ENCODE measurements around the gene EPHA5. TPM values are rescaled to one million over a fixed set of nuclear protein-coding genes. Genes with fewer than 3 reads are reported as not detected.

Gene EPHA5
- total RNA-seq (2021) (not detected in 2 replicates), Bru-seq, nascent RNA (percentile 5 among the genes with signal in this experiment), BruChase-seq, experiment 1, labeled RNA remaining after a 2-hour chase (percentile 3 among the genes with signal in this experiment), BruChase-seq, experiment 2, labeled RNA remaining after a 6-hour chase (percentile 2 among the genes with signal in this experiment)
- long read RNA-seq = 0 reads

DNA sequence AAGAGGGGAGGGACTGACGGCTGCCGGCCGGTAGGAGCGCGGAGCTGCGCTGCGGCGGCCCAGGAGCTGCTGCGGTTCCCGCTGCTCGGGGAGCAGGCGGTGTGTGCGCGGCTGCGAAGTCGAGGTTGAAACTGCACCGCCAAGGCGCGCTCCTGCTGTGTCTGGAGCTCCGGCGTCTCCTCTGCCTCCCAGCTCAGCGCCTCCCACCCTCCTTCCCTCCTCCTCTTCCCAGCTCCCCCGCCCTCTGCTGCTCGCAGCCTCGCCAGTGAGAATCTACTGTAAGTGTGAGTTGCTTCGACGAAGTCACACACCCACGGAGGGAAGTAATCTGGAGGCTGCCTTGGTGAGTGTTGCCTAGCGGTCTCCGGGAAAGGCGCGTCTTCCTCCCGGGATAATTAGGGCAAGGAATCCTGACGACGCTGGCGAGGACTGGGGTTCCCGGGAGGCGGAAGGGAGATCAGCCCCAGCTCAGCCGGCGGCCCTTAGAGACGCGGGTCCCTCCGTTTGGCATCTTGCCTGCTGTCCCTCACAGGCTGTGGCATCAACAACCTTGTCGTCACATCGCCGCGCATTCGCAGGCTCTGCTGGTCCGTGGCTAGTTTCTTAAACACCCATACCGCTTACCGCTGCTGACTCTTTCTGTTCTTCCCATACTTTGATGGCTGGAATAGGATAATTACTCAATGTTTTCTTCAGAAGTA is at the start of gene EPHA5:
EPHA5 (minus strand) TSS at position 159 of the 701 bp plus-strand sequence. CDS start 747 bp downstream, outside the sequence.
- Histone ChIP-seq H2AFZ (peak within 1 kb of the TSS; percentile 58; the same call in 1 of the 2 replicates), H3K4me2 (peak within 1 kb of the TSS; percentile 69)

DNA sequence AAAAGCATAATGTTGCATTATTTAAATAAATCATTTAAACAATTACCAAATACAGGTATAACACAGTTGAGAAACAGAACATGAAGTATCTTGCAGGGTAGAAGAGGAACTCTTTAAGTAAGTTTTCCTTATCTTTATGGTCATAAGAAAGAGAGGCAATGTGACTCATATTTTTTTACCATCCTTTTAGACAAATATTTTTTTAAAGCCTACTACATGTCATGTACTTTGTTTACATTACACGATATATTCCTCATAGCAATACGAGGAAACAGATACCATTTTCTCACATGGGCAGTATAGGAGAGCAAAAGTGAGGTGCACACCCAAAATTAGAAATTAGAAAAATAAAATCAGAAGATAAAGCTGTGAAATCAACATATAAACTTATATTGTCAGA is 49.3 kb upstream of the EPHA5 start:
- no peak overlapping the region for H3K4me2 ChIP-seq
- no peaks in the 10 kb centered on the region for H3K4me1 ChIP-seq (replicated peaks; ENCODE audit: insufficient read depth)
- CTCF ChIA-PET = no interaction called here
- H3K4me3 ChIP-seq = no peak overlapping the region
- no peaks in the 10 kb centered on the region for H3K27me3 ChIP-seq (ENCODE audit: insufficient read depth, low read depth)
- H3K79me2 ChIP-seq (ENCODE audit: low read depth) = no peaks in the 10 kb centered on the region
- H3K27ac ChIP-seq = no peak overlapping the region
- TF ChIP-seq EZH2 (IDR thresholded peaks at IDR 0.05; ENCODE audit: low read depth) = no peak
- TF ChIP-seq, protein P1, sequence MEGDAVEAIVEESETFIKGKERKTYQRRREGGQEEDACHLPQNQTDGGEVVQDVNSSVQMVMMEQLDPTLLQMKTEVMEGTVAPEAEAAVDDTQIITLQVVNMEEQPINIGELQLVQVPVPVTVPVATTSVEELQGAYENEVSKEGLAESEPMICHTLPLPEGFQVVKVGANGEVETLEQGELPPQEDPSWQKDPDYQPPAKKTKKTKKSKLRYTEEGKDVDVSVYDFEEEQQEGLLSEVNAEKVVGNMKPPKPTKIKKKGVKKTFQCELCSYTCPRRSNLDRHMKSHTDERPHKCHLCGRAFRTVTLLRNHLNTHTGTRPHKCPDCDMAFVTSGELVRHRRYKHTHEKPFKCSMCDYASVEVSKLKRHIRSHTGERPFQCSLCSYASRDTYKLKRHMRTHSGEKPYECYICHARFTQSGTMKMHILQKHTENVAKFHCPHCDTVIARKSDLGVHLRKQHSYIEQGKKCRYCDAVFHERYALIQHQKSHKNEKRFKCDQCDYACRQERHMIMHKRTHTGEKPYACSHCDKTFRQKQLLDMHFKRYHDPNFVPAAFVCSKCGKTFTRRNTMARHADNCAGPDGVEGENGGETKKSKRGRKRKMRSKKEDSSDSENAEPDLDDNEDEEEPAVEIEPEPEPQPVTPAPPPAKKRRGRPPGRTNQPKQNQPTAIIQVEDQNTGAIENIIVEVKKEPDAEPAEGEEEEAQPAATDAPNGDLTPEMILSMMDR (conservative IDR thresholded peaks at IDR 0.05) = no peak
- H3K36me3 ChIP-seq (ENCODE audit: low read depth) = no peaks in the 10 kb centered on the region
- no peak overlapping the region for H2AFZ ChIP-seq
- intact Hi-C loops (cut with micrococcal nuclease; ENCODE audit: unreplicated experiment) = no loop called here
- no peak for DNase-seq
- H4K20me1 ChIP-seq (ENCODE audit: insufficient read depth) = no peaks in the 10 kb centered on the region
- no TSS peak for BruUV-seq (replicated peaks)
- POLR2A ChIA-PET (ENCODE audit: unreplicated experiment) = no interaction called here
- no peaks in the 10 kb centered on the region for H3K9me2 ChIP-seq (ENCODE audit: insufficient read depth)
- H3K9me3 ChIP-seq (ENCODE audit: insufficient read depth, low read depth) = no peaks in the 10 kb centered on the region
- no peaks in the 10 kb centered on the region for H3F3A ChIP-seq (ENCODE audit: insufficient read depth, low read depth)

More for the DNA sequence above, at the start of gene EPHA5:
- Histone ChIP-seq H3K4me1 (replicated peaks; ENCODE audit: insufficient read depth) (no peaks in the 10 kb centered on the region), H3K79me2 (ENCODE audit: low read depth) (no peaks in the 10 kb centered on the region), H3F3A (ENCODE audit: insufficient read depth, low read depth) (no peaks in the 10 kb centered on the region), H3K9me3 (ENCODE audit: insufficient read depth, low read depth) (no peaks in the 10 kb centered on the region), H3K4me3 (peak within 1 kb of the TSS; percentile 39; the same call in 1 of the 2 replicates), H3K36me3 (ENCODE audit: low read depth) (no peaks in the 10 kb centered on the region), H3K27ac (no peak within 1 kb of the TSS), H3K27me3 (ENCODE audit: insufficient read depth, low read depth) (no peaks in the 10 kb centered on the region), H3K9me2 (ENCODE audit: insufficient read depth) (no peaks in the 10 kb centered on the region), H4K20me1 (ENCODE audit: insufficient read depth) (no peaks in the 10 kb centered on the region)
- BruUV-seq (replicated peaks) = no TSS peak
- TF ChIP-seq EZH2 (IDR thresholded peaks at IDR 0.05; ENCODE audit: low read depth) = no peak
- TF ChIP-seq, protein P1 (conservative IDR thresholded peaks at IDR 0.05) = no peak
- ChIA-PET POLR2A (ENCODE audit: unreplicated experiment) (interaction anchor here (0.6 kb wide), 1 partner anchor 23 kb away, joined by 14 read pairs; no protein-coding TSS in a partner anchor), CTCF (no interaction called here)
- intact Hi-C loops (cut with micrococcal nuclease; ENCODE audit: unreplicated experiment) = no loop called here
- peak in 1 of 2 experiments; percentile 55 for DNase-seq

DNA sequence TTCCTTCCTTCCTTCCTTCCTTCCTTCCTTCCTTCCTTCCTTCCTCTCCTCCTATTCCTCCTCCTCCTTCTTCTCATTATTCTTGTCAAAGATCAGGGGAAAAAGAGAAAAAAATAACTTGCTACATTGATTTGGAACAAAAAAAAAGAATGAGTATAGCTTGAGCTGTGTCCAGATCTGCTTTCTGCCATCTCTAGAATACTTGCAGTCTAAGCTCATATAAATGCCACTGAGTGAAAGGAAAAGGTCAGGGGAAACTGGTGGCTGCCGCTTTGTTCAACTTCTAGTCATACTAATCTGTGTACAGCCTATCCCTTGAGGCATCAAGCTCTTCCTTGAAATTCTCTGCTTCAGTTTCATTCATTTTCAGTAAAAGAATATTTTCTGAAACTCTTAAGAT is 28.3 kb upstream of the EPHA5 start:
- Histone ChIP-seq H4K20me1 (ENCODE audit: insufficient read depth) (no peaks in the 10 kb centered on the region), H3K9me3 (ENCODE audit: insufficient read depth, low read depth) (no peaks in the 10 kb centered on the region), H3K36me3 (ENCODE audit: low read depth) (no peaks in the 10 kb centered on the region), H3K4me3 (no peak overlapping the region), H2AFZ (no peak overlapping the region), H3F3A (ENCODE audit: insufficient read depth, low read depth) (no peaks in the 10 kb centered on the region), H3K4me1 (replicated peaks; ENCODE audit: insufficient read depth) (no peaks in the 10 kb centered on the region), H3K27ac (no peak overlapping the region), H3K27me3 (ENCODE audit: insufficient read depth, low read depth) (no peaks in the 10 kb centered on the region), H3K4me2 (no peak overlapping the region), H3K9me2 (ENCODE audit: insufficient read depth) (no peaks in the 10 kb centered on the region), H3K79me2 (ENCODE audit: low read depth) (no peaks in the 10 kb centered on the region)
- intact Hi-C loops (cut with micrococcal nuclease; ENCODE audit: unreplicated experiment) = no loop called here
- TF ChIP-seq EZH2 (IDR thresholded peaks at IDR 0.05; ENCODE audit: low read depth) = no peak
- TF ChIP-seq, protein P1 (conservative IDR thresholded peaks at IDR 0.05) = no peak
- no peak for DNase-seq
- CTCF ChIA-PET = no interaction called here
- no TSS peak for BruUV-seq (replicated peaks)
- POLR2A ChIA-PET (ENCODE audit: unreplicated experiment) = no interaction called here

Data from PC-9 (cell line).